GM18505 (cell line): ENCODE measurements around the gene DLGAP4.

Source experiments
- ATAC-seq: cut with Tn5 transposase; IDR thresholded peaks from one replicate; pipeline ENCODE4 v1.9.1; 2021; ENCODE audit not compliant: unreplicated experiment
- POLR2A ChIP-seq: IDR thresholded peaks from 4 replicates; pipeline ENCODE4 v1.6.1; 2011; ENCODE audit warnings: borderline replicate concordance; ENCODE audit not compliant: insufficient read depth, insufficient read length; ENCODE audit errors: extremely low read depth

The DLGAP4 gene

DNA sequence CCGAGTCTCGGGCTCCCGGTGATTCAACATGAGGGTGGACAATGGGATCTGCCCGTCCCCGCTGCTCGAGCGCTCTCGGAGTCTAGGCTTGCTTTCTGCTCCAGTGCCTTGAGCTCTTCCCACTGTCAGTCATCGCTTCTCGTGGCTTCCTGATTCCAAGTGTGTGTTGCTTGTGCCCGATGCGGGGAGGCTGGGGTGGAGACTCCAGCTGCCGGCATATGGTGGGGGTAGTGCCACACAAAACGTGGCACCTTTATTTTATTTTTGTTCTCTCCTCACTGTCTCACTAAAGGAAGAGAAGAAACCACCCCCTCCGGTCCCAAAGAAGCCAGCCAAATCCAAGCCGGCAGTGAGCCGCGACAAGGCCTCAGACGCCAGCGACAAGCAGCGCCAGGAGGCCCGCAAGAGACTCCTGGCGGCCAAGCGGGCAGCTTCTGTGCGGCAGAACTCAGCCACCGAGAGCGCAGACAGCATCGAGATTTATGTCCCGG is 220.4 kb downstream of the DLGAP4 start:
- TF ChIP-seq POLR2A: no peak
- no peak for ATAC-seq

DNA sequence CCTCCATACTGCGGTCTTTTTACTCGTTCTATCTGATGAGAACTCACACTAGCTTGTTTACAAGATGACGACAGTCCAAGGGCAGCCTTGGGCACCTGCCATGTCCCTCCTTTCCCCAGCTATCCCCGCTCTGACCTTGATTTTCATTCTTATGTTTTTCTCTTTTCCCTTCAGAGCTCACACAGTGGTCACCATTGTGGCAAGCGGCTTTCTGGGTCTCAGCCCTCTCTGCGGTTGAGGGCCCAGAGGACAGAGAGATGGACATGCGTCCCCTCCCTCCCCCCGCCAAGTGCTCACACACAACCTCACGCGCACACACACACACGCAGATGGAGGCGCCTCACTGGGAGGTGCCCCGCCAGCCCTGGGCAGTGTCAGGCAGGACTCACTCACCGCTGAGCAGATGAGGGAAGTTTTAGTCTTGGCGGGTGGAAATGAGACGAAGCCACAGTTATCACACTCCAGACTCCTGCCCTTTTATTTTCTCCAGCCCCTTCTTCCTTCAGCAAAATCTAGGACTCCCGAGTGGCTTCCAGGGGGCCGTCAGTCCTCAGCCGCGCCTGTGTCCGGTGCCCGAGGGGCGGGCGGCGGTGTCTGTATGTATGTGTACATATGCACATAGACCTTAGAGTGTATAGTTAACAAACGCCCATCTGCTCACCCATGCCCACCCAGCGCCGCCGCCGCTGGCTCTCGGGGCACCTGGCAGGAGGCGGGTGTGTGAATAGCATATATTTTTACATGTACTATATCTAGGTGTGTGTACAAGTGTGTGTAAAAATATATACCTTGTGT is 221.4 kb downstream of the DLGAP4 start:
- no peak for ATAC-seq
- no peak for TF ChIP-seq POLR2A

DNA sequence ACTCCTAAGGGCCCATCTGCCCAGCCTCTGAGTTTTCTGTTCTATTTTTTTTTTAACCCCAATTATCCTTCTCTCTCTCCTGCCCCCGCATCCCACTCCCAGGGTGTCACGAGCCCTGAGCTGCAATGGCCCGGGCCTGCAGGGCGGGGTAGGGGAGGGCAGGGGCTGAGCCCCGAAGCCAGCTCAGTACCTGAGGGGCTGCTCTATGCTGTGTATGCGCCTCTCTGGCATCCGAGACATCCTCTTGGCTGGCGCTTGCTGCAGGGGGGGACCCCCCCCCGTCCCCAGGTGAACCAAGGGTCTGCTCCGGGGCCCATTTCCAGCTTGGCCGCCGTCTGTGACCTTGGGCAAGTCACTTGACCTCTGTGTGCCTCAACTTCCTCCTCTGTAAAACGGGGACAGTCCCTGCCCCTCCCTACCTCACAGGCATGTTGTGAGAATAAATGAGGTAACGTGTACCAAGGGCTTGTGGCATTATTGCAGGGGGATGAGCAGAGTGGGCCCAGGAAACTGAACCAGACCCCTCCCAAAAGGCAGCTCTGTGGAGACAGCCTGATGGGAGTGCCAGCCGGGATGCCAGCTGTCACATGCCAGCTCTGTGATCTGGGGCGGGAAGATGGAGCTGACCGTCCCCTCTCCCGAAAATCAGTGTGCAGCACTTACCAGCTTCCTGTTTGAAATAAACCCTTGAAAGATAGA is 222.2 kb downstream of the DLGAP4 start:
- no peak for ATAC-seq
- TF ChIP-seq POLR2A: no peak

DNA sequence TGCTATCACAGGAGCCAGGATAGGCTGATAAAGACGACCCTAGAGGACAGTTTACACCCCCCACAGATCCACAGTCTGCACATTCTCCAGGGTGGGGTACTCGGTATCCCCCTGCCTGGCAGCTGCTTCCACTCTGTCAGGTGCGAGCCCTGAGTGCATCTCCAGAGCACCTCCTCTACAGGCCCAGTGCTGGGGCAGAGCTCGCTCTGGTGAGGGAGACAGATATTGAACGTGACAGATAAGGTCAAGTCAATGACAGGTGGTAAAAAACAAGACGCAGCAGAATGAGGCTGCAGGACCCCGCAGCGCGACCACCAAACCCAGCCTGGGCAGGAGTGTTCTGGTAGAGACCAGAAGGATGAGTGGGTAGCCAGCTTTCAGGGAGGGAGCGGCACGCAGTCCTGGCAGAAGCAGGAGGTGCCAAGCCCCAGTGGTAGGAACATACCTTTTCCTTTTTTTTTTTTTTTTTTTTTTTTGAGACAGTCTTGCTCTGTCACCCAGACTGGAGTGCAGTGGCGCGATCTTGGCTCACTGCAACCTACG is 222.8 kb downstream of the DLGAP4 start:
- ATAC-seq: no peak

DNA sequence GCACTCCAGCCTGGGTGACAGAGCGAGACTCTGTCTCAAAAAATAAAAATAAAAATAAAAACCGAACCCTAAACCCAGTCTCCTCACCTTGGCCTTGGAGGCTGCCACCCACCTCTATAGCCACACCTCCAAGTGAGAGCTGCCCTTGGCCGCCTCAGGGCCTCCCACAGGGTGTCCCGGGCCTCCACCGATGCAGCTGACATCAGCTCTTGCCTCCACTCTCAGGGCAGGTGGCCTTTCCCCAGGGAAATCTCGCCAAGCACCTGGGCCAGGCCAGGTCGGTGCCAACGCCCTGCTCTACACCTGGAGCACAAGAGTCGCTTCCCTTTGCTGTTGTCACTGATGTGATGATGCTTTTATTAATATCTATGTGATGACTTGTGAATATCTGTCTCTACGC is 226.2 kb downstream of the DLGAP4 start:
- ATAC-seq: no peak
- no peak for TF ChIP-seq POLR2A

More for the DNA sequence above, 222.8 kb downstream of the DLGAP4 start:
- no peak for TF ChIP-seq POLR2A

DNA sequence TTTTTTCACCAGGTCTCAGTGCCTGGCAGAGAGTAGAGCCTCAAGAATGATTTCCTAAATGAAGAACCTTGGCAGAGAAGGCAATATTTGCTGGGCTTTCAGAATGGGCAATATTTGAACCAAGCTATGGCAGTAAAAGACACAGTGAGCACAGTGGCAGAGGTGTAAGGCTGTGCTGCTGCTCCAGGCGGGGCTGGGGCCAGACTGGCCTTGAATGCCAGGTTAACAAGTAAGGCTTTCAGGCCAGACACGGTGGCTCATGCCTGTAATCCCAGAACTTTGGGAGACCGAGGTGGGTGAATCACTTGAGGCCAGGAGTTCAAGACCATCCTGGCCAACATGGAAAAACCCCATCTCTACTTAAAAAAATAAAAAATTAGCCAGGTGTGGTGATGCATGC is 226.7 kb downstream of the DLGAP4 start:
- no peak for ATAC-seq
- TF ChIP-seq POLR2A: no peak

DNA sequence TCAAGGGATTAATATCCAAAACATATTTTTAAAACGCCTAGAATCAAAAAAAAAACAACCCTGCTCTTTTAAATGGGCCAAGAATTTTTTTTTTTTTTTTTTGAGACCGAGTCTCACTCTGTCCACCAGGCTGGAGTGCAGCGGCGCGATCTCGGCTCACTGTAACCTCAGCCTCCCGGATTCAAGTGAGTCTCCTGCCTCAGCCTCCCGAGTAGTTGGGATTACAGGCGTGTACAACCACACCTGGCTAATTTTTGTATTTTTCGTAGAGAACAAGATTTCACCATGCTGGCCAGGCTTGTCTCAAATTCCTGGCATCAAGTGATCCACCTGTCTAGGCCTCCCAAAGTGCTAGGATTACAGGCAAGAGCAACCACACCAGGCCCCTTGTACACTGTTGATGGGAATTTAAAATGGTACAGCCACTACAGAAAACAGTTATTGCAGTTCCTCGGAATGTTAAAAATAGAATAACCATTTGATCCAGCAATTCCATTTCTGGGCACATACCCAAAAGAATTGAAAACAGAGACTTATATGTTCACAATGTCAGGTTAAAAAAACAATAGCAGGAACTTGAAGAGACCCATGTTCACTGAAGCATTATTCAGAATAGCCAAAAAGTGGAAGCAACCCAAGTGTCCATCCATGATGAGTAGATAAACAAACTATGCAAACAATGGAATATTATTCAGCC is 232.0 kb downstream of the DLGAP4 start:
- TF ChIP-seq POLR2A: no peak
- ATAC-seq: no peak

DNA sequence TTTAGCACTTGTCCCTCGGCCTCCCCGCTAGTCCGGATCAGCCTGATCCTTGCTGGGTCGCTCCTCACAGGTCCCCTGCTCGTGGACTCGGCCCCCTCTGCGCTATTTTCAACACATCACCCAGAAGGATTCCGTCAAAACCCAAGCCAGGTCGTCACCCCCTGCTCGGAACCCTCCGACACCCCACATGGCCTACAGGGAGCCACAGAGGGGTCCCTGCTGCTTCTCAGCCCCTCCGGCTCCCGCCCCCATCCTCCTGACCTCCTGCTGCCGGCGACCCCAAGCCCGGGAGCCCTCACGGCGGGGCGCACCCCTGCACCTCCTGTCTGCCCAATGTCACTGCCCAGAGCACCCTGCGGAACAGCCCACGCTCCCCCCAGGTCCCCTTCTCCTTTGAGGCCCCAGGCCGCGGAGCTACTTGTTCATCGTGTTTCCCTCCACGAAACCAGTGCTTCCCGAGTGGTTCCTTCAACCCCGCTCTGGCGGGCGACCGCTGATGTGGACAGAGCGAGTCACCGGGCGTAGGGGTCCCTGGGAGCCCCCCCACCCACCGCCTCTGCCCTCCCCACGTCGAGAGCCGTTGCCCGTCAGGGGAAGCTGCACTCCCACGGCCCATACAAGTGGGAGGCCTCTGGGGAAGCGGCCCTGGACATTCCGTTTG is 234.5 kb downstream of the DLGAP4 start:
- no peak for TF ChIP-seq POLR2A
- ATAC-seq: no peak

DNA sequence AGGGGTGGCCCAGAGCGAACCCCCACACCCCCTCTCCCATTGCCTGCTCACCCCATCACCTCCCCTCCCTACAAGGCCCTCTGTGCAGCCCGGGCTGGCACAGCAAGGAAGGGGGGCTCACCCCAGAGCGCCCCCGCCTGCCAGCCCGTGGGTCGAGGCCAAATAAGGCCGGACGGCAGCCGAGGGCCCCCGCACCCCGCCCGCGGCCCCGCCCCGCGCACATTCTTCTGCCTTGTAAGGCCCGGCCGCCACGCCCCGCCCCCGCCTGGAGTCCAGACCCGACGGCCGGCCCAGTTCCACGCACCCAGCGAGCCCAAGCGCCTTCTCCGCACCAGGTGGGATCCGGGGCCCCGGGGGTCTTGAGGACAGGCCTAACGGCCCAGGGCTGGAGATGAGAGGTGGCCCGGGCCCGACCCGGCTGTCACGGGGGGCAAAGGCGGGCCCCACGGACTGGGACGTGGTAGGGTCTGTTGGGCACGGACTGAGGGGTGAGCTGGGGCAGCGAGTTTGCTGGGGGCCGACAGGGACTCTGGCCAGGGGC is 235.2 kb downstream of the DLGAP4 start, which contains the start of gene MYL9:
MYL9 (plus strand) TSS at position 293 of the 541 bp plus-strand sequence. CDS start 3,366 bp downstream, outside the sequence.
- no peak for ATAC-seq
- TF ChIP-seq POLR2A: no peak

DNA sequence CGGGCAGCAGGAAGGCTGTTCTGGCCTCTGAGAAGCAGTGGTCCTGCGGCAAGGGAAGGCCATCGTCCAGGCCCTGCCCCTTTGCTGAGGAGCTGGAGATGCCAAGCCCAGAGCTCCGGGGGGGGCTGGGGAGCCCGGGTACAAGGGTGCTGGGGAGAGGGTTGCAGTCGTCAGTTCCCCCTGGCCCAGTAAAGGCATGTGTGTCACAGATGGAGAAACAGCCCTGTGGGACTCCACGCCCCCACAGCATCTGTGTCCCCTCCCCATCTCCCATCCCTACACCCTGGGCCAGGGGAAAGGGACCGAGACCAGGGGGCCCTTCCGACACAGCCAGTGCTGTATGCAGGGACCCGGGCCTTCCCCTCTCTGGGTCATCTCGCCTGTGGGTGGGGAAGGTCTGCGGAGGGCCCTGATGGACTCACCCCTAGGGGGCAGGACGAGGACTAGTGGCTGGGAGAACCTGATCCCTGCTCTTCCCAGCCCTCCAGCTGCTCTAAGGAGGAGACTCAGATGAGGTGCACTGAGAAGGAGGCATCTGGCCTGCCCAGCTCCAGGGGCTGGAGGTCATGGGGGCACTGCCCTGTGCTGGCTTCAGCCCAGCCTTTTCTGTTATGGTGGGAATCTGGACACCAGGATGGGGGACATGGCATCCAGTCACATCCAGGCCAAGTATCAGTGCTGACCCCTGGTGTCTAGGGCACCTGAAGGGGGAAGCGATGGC is 235.8 kb downstream of the DLGAP4 start:
- no peak for TF ChIP-seq POLR2A
- ATAC-seq: no peak

DNA sequence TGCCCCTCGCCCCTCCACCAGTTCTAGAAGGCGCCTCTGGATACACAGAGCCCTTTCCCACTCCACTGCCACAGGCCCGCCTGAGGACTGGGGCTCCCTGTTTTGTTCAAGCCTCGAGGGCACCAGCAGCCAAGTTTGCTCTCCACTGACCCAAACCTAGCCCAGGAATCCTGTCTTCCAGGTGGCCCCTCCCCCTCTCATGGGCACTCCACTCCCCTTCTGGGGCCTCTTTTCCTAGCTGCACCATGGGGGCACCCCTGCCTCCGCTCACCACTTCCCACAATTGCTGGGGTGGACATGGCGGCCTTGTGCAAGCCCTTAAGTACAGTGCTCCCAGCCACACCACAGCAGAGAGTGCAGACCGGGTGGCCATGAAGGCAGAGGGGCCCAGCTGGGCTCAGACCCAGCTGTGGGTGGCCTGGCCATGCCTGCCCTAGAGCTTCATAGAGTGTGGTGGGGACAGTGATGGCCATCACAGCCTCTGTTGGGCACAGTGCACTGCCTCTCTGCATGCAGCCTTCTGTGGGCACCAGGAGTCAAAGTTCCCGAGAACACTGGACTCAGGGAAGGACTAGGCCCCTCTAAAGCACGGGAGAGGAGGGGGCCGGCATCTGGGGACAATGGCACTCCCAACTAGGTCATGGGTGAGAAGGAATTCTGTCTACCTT is 236.5 kb downstream of the DLGAP4 start:
- ATAC-seq: no peak
- TF ChIP-seq POLR2A: no peak
